Gastroesophageal sphincter (tissue), 3 donors: ENCODE data around the gene COL5A1.

ENCODE experiments used
- POLR2A ChIP-seq, 2 donors: fragments of 450-650 bp; IDR thresholded peaks; one replicate each; pipeline ENCODE4 v1.6.1; 2017; ENCODE audit warnings: antibody characterized with exemption in 2 of 2, mild to moderate bottlenecking in 2 of 2, moderate library complexity in 1 of 2
- TF ChIP-seq, protein P1 (sequence below), 4 experiments: fragments of 200-600 bp in 2 of 4; fragments of 450-650 bp in 2 of 4; sonication (generic) in 1 of 4; IDR thresholded peaks; one replicate each; pipeline ENCODE4 v1.5.1; 2017 to 2019; ENCODE audit warnings: antibody characterized with exemption in 4 of 4, mild to moderate bottlenecking in 2 of 4, moderate library complexity in 2 of 4

DNA sequence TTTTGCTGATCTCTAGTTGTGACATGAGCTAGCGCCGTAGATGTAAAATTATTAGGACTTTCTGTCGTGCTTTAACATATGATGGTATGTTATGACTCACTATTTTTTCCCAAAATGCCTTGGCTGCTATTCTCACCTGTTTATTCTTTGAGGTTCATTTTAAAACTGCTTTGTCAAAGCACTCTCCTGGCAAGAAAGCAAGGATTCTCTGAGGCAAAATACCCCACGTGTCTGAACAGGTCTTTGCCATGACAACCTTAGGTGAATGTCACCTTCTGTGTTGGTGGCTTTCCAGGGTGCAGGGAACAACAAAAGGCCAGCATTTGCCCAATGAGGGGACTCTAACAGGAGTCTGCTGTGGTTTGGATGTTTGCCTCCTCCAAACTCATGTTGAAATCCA is 30.6 kb upstream of the COL5A1 start:
- TF ChIP-seq, protein P1, sequence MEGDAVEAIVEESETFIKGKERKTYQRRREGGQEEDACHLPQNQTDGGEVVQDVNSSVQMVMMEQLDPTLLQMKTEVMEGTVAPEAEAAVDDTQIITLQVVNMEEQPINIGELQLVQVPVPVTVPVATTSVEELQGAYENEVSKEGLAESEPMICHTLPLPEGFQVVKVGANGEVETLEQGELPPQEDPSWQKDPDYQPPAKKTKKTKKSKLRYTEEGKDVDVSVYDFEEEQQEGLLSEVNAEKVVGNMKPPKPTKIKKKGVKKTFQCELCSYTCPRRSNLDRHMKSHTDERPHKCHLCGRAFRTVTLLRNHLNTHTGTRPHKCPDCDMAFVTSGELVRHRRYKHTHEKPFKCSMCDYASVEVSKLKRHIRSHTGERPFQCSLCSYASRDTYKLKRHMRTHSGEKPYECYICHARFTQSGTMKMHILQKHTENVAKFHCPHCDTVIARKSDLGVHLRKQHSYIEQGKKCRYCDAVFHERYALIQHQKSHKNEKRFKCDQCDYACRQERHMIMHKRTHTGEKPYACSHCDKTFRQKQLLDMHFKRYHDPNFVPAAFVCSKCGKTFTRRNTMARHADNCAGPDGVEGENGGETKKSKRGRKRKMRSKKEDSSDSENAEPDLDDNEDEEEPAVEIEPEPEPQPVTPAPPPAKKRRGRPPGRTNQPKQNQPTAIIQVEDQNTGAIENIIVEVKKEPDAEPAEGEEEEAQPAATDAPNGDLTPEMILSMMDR (IDR thresholded peaks at IDR 0.05), result no peak
- no peak for TF ChIP-seq POLR2A (IDR thresholded peaks at IDR 0.05)
